Stimulated activated memory B cell treated with anti-CD40 and anti-IgM and Interleukin-4, amounts not matched to agents 10 μg/mL and 1 μg/mL and 100 μg/mL, for 72 hours (primary cell): Measurements from ENCODE around the gene TRAF5.
"Not testable (repeated sequence)": the region's sequence is repeated elsewhere in the genome, so short reads cannot be mapped to it uniquely, and the experiment has no call there.

ENCODE experiments used
- ATAC-seq: fragments of 150-1000 bp; cut with Tn5 transposase; 2 replicates; pipeline ENCODE4 v1.10.0; 2021
- H3K27ac Mint-ChIP-seq: one replicate; pipeline ENCODE4 v1.8.0; 2022; ENCODE audit warnings: mild to moderate bottlenecking, mixed read lengths
- H3K27me3 Mint-ChIP-seq: one replicate; pipeline ENCODE4 v1.8.0; 2022; ENCODE audit warnings: mixed read lengths
- H3K36me3 Mint-ChIP-seq: one replicate; pipeline ENCODE4 v1.8.0; 2022; ENCODE audit warnings: mixed read lengths
- H3K4me1 Mint-ChIP-seq: one replicate; pipeline ENCODE4 v1.8.0; 2022; ENCODE audit warnings: mixed read lengths
- H3K4me3 Mint-ChIP-seq: one replicate; pipeline ENCODE4 v1.8.0; 2022; ENCODE audit warnings: mild to moderate bottlenecking, moderate library complexity, mixed read lengths
- H3K9me3 Mint-ChIP-seq: one replicate; pipeline ENCODE4 v1.8.0; 2022; ENCODE audit warnings: mixed read lengths

TRAF5 gene

GRCh38 chr1:211349741-211350140 lies 23.1 kb downstream of the TRAF5 start:
- Mint-ChIP-seq H3K9me3 (peaks cover 4% of the 10 kb centered on the region), H3K4me1 (peaks cover 90% of the 10 kb centered on the region), H3K36me3 (peaks cover 28% of the 10 kb centered on the region), H3K4me3 (no peak overlapping the region), H3K27me3 (no peaks in the 10 kb centered on the region), H3K27ac (peak overlapping the region; percentile 68)
- no peak for ATAC-seq

- Mint-ChIP-seq H3K36me3 (peaks cover 37% of the 10 kb centered on the region), H3K27ac (peak overlapping the region; percentile 60), H3K4me1 (peaks cover 81% of the 10 kb centered on the region)
- H3K9me3 Mint-ChIP-seq, H3K4me3 Mint-ChIP-seq, H3K27me3 Mint-ChIP-seq, ATAC-seq: not testable (repeated sequence)
These were observed 25.4 kb downstream of the TRAF5 start for GRCh38 chr1:211352055-211352454.

GRCh38 chr1:211352465-211352864 lies 25.8 kb downstream of the TRAF5 start:
- Mint-ChIP-seq H3K36me3 (peaks cover 41% of the 10 kb centered on the region), H3K9me3 (peaks cover 4% of the 10 kb centered on the region), H3K27me3 (no peaks in the 10 kb centered on the region), H3K27ac (peak overlapping the region; percentile 91), H3K4me3 (no peak overlapping the region), H3K4me1 (peaks cover 77% of the 10 kb centered on the region)
- ATAC-seq: no peak

- Mint-ChIP-seq H3K27me3 (no peaks in the 10 kb centered on the region), H3K4me3 (peak overlapping the region; percentile 45), H3K9me3 (peaks cover 4% of the 10 kb centered on the region), H3K4me1 (peaks cover 73% of the 10 kb centered on the region), H3K27ac (peak overlapping the region; percentile 91), H3K36me3 (peaks cover 42% of the 10 kb centered on the region)
- ATAC-seq: peak; percentile 94
These were observed 26.4 kb downstream of the TRAF5 start for GRCh38 chr1:211352985-211353515.

- no peak overlapping the region for H3K4me3 Mint-ChIP-seq
These were observed 27.1 kb downstream of the TRAF5 start for GRCh38 chr1:211353562-211354212.

GRCh38 chr1:211355873-211356272 lies 29.2 kb downstream of the TRAF5 start:
- Mint-ChIP-seq H3K36me3 (peaks cover 52% of the 10 kb centered on the region), H3K27ac (no peak overlapping the region), H3K27me3 (no peaks in the 10 kb centered on the region), H3K9me3 (peaks cover 4% of the 10 kb centered on the region), H3K4me1 (peaks cover 56% of the 10 kb centered on the region), H3K4me3 (no peak overlapping the region)
- ATAC-seq: no peak

More at GRCh38 chr1:211353562-211354212, 27.1 kb downstream of the TRAF5 start:
- H3K27me3 Mint-ChIP-seq: no peaks in the 10 kb centered on the region
- H3K27ac Mint-ChIP-seq: peak overlapping the region; percentile 91
- H3K36me3 Mint-ChIP-seq: peaks cover 42% of the 10 kb centered on the region
- H3K4me1 Mint-ChIP-seq: peaks cover 69% of the 10 kb centered on the region
- peaks cover 4% of the 10 kb centered on the region for H3K9me3 Mint-ChIP-seq
- ATAC-seq: no peak

- peaks cover 50% of the 10 kb centered on the region for H3K36me3 Mint-ChIP-seq
- no peak overlapping the region for H3K4me3 Mint-ChIP-seq
- no peak for ATAC-seq
- no peak overlapping the region for H3K27ac Mint-ChIP-seq
- no peaks in the 10 kb centered on the region for H3K27me3 Mint-ChIP-seq
- H3K9me3 Mint-ChIP-seq: peaks cover 2% of the 10 kb centered on the region
- H3K4me1 Mint-ChIP-seq: peaks cover 46% of the 10 kb centered on the region
These were observed 30.2 kb downstream of the TRAF5 start for GRCh38 chr1:211356723-211357407.

- peak overlapping the region; percentile 42 for H3K27ac Mint-ChIP-seq
- H3K4me3 Mint-ChIP-seq: no peak overlapping the region
- no peak for ATAC-seq
- no peaks in the 10 kb centered on the region for H3K27me3 Mint-ChIP-seq
- H3K36me3 Mint-ChIP-seq: peaks cover 42% of the 10 kb centered on the region
- peaks cover 30% of the 10 kb centered on the region for H3K4me1 Mint-ChIP-seq
- no peaks in the 10 kb centered on the region for H3K9me3 Mint-ChIP-seq
These were observed 32.1 kb downstream of the TRAF5 start for GRCh38 chr1:211358685-211359084.

- Mint-ChIP-seq H3K9me3 (no peaks in the 10 kb centered on the region), H3K4me1 (peaks cover 19% of the 10 kb centered on the region), H3K4me3 (no peak overlapping the region), H3K27ac (peak overlapping the region; percentile 42), H3K27me3 (no peaks in the 10 kb centered on the region), H3K36me3 (peaks cover 42% of the 10 kb centered on the region)
- no peak for ATAC-seq
These were observed 33.2 kb downstream of the TRAF5 start for GRCh38 chr1:211359876-211360275.

GRCh38 chr1:211361202-211361601 lies 34.6 kb downstream of the TRAF5 start:
- ATAC-seq: no peak
- Mint-ChIP-seq H3K9me3 (no peaks in the 10 kb centered on the region), H3K4me1 (peaks cover 13% of the 10 kb centered on the region), H3K27ac (no peak overlapping the region), H3K4me3 (no peak overlapping the region), H3K27me3 (no peaks in the 10 kb centered on the region), H3K36me3 (peaks cover 41% of the 10 kb centered on the region)

GRCh38 chr1:211369640-211370039 lies 43.0 kb downstream of the TRAF5 start:
- Mint-ChIP-seq H3K4me1 (no peaks in the 10 kb centered on the region), H3K4me3 (no peak overlapping the region), H3K27ac (no peak overlapping the region), H3K36me3 (peaks cover 50% of the 10 kb centered on the region), H3K9me3 (no peaks in the 10 kb centered on the region), H3K27me3 (no peaks in the 10 kb centered on the region)
- ATAC-seq: no peak

- Mint-ChIP-seq H3K27ac (peak overlapping the region; percentile 59), H3K4me1 (no peaks in the 10 kb centered on the region), H3K36me3 (peaks cover 58% of the 10 kb centered on the region), H3K4me3 (no peak overlapping the region), H3K9me3 (no peaks in the 10 kb centered on the region), H3K27me3 (no peaks in the 10 kb centered on the region)
- no peak for ATAC-seq
These were observed 44.0 kb downstream of the TRAF5 start for GRCh38 chr1:211370669-211371068.

- Mint-ChIP-seq H3K4me3 (no peak overlapping the region), H3K9me3 (no peaks in the 10 kb centered on the region), H3K27me3 (no peaks in the 10 kb centered on the region), H3K27ac (peak overlapping the region; percentile 59), H3K4me1 (peaks cover 1% of the 10 kb centered on the region), H3K36me3 (peaks cover 59% of the 10 kb centered on the region)
- ATAC-seq: no peak
These were observed 44.9 kb downstream of the TRAF5 start for GRCh38 chr1:211371406-211372105.

GRCh38 chr1:211372463-211372862 lies 45.8 kb downstream of the TRAF5 start:
- Mint-ChIP-seq H3K36me3 (peaks cover 57% of the 10 kb centered on the region), H3K4me1 (peaks cover 4% of the 10 kb centered on the region), H3K4me3 (no peak overlapping the region), H3K9me3 (no peaks in the 10 kb centered on the region), H3K27ac (peak overlapping the region; percentile 59), H3K27me3 (no peaks in the 10 kb centered on the region)
- ATAC-seq: no peak

GRCh38 chr1:211375146-211375818 lies 48.6 kb downstream of the TRAF5 start:
- Mint-ChIP-seq H3K9me3 (no peaks in the 10 kb centered on the region), H3K27ac (no peak overlapping the region), H3K4me3 (no peak overlapping the region), H3K36me3 (peaks cover 44% of the 10 kb centered on the region), H3K4me1 (peaks cover 11% of the 10 kb centered on the region), H3K27me3 (no peaks in the 10 kb centered on the region)
- no peak for ATAC-seq
